GM19372 (cell line): ENCODE results near the gene SNRPA1.

Source experiments
- ATAC-seq: cut with Tn5 transposase; IDR thresholded peaks from one replicate; pipeline ENCODE4 v1.9.1; 2021; ENCODE audit warnings: mild to moderate bottlenecking, low read depth, moderate library complexity; ENCODE audit not compliant: unreplicated experiment

Gene SNRPA1

DNA sequence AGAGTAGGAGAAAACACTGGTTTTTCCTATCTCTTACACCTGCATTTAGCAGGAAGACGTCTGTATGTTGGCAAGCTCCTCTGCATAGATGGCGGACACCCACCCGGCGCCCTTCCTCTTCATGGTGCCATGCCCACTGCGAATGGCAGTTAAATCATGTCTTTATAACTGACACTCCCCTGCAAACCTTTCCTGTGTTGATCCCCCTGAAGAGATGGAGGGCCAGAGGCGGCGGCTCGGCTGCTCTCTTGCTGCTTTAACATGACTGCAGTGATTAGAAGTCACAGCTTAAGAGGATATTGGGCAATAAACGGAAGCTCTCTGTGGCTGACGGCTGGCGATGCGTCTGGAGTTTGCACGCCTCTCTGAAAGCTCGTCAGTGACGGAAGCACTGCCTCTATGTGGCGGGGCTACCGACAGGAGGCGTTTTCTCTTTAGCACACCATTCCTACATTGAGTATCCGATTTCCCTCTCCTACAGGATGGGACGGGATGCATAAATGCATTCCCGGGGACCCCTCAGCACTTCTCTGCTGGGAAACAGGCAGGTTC is 25.5 kb upstream of the SNRPA1 start:
- ATAC-seq: no peak

DNA sequence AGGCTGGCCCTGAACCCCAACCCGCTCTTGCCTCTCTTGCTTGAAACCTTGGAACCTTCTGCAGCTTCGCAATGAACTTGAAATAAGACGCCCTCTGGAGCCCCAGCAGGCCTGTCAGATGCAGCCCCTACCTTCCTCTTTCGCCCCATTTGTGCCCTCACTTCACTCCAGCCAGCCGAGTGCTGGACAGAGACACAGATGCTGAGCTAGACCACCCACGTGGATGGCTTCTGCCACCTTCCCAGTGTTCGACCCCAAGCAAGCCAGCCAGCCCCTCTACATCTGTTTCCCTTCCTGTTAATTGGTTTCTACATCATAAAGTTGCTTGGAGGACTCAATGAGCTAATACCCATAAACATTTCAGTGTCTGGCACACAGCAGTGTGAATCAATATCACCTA is 23.8 kb upstream of the SNRPA1 start:
- ATAC-seq: no peak

DNA sequence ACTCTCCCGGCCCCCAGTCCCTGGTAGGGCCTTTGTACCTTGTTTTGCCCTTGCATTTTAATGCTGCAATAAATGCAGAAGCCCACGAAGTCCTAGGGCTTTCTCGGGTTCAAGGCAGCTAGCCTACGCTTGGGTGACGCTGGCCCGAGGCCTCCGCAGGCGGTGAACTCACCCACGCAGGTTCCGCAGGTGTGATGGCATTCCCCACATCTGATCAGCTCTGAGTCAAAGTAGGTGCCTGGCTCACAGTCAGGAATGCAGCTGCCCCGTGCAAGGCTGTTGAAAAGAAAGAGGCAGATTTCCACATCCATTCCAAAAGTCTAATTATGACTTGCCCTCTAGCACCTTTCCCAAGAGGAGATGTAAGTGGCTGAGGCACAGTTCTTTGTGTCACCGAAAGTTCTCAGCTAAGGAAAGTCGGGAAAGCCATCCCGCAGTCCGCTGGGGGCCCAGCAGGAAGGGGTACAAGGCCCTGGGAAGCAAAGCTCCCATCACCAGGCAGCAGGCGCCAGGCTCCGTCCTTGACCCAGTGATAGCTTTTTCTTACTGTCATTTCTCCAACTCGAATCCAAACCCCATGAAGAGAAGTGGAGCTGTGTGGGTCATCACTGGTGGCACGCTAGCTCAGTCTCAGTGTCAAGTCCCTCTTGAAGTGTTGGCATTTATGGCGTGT is 23.2 kb upstream of the SNRPA1 start:
- ATAC-seq: no peak

DNA sequence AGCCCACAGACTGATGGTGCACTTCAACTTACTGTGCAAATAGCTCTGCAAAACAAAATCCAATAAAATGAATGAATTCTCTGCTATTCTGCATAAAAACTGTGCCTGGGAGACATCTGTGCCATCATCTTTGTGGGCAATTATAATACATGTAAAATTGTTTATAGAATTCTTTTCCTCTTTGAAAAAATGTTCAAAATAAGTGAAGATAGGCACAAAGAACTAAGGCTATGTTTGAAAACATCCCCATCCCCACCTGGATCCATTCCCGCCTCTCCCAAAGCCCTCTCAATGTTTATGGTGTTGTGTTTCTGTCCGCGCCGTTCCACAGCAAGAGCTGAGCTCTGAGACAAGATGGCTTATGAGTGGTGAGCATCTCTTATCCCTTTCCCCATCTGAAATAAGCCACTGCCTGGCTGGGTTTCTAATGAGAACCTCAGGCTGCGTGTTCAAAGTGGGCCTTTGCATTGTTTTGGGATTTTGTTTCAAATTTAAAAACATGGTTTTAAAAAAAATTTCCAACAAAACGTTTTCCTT is 22.4 kb upstream of the SNRPA1 start:
- ATAC-seq: no peak

DNA sequence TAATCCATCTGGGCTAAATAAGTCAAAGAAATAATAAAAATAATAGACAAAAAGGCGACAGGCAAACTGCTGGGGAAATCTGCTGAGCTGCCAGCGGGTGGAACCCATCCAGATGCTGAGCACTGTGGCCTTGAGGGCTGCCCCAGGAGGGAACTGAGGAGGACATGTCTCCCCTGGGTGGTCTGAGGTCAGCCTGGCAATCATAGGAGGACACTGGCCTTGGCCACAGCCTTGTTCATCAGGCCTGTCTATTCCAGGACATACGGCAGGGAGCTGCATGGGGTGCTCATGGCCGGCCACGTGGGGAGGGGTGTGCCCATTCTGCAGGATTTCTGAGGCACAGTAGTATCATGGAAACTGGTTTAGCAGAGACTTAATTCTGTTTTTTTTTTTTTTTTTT is 21.5 kb upstream of the SNRPA1 start:
- no peak for ATAC-seq

DNA sequence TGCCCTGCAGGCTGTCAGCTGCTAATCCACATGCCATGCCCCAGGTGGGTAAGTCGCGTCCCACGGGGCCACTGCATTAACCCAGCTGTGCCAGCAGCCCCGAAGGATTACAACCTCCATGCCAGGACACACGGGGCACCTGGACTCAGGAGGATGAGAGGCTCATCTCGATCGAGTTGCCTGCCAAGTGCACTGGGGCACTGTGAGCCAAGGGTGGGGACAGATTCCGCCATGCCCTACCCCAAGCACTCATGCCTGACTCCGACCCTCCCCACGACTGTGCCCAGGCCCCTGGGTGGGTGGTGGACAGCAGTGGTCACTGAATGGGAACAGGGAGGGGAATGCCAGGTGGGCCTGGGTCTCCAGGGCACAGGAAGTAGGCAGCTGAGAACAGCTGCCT is 20.7 kb upstream of the SNRPA1 start:
- ATAC-seq: no peak

DNA sequence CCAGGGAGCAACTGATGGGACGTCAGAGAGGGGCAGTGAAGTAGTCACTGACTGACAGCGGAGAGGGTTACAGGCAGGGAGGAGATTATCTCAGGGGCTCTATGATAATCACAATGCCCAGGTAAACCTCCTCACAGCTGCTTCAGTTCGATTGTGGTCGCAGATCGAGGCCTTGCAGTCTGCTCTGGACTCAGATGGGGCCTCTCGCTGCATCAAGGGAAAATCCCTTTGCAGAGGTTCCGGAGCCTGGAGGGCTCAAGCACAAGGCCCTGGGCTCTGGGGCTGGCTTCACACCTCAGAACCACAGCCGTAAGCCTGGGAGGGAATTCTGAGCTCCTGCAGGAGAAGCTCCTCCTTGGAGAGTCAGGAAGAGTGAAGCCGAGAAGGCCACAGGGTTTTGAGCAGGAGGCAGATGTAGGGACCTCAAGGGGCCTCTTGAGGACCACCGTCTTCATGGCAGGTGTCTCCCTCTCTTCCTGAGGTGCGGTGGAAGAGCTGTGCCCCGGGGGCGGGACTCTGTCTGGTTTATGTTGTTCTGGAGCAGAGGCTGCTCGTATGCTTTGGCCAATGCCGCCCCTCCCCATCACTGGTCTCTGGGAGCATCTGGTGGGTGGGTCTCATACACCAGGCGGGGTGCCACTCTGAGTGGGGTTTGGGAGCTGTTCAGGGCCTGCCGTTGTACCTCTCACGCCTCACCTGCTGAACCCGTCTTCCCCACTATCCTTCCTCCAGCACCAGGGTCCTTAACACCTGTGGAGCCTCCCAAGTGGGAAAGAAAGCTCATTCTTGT is 19.5 kb upstream of the SNRPA1 start:
- no peak for ATAC-seq

DNA sequence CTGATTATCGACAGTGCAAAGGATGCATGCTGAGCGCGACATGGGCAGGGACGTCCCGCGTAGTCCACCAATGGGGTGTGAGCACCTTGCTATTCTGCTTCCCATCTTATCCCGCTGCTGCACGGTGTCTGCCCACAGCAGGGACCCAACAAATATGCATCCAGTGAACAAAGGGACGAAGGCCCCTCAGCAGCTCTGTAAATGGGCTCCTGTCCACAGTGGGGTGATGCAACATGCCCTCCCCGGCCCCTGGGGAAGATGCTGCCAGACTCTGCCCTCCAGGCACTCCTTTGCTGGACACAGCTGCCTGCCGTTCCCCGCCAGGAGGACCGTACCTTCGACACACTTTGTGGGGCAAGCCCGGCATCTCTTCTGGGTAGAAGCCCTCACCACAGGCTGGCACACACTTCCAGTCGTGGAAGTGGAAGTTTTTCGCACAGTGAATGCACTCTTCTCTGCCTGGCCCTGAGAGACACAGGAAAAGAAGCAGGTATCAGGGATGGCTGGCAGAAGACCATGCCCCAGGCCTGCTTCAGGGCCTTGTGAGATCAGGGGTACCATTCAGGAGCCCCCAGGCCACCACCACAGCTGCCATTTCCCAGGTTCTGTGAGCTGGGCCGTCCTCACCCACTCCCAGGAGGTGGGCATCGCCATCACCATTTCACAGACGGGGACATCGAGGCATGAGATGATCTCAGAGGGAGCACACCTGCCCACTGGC is 18.2 kb upstream of the SNRPA1 start:
- ATAC-seq: no peak

DNA sequence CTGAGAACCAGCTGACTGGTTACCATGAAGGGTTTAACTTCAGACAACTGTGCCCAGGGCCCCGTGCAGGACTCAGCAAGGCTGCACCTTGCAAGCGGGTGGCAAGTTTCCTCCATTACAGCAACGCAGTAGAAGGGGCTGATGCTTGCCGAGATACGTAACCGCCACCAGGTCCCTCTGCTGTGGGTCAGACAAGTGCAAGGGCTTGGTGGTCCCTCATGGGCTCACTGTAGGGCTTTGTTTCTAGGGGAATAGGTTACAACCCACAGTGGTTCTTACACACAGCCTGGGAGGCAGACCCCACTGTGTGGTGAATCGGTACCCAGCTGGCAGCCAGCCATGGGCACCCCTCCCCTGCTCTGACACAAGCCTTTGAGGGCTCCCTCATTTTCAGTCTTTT is 15.5 kb upstream of the SNRPA1 start:
- no peak for ATAC-seq

DNA sequence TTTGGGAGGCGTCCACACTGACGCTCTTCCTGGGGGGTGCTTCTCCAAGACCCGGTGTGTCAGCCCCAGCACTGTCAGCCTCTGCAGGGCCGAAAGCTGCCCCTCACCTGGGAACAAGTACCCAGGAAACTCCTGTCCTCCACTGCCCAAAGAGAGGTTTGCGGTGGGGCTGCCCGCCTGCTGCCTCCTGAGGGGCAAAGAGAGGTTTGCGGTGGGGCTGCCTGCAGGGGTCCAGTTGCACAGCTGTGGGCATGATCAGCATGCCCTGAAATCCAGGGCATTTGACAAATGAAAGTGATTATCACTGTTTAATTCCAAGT is 15.1 kb upstream of the SNRPA1 start:
- no peak for ATAC-seq

DNA sequence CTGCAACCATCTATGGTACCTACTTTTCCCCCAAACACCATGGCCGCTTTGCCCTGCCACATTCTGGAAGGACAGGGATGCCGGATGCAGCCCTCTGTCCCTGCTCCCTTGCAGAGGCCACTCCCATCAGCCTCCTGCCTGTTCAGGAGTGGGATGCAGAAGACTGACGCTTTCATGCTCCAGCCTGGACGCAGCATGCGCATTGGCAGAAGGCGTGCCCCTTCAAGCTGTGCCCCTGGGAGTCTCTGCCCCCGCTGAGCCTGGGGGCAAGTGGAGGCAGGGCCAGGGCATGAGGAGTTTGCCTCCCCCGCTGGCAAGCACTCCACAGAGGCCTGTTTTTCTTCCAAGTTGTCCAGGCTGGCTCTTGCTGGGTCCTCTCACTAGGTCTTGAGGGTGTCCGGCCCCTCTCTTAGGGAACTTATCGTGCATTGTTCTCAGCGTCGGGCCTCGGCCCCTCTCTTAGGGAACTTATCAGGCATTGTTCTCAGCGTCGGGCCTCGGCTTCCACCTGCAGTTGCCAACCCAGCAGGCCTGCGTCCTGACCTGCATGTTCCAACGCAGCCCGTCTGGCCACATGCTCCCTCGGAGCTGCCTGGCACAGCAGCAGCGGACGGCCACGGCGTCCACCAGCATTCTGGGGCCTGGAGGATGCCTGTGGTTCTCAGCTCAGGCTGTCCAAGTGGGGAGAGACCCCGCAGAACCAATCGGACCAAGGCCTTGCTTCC is 14.6 kb upstream of the SNRPA1 start:
- ATAC-seq: no peak

DNA sequence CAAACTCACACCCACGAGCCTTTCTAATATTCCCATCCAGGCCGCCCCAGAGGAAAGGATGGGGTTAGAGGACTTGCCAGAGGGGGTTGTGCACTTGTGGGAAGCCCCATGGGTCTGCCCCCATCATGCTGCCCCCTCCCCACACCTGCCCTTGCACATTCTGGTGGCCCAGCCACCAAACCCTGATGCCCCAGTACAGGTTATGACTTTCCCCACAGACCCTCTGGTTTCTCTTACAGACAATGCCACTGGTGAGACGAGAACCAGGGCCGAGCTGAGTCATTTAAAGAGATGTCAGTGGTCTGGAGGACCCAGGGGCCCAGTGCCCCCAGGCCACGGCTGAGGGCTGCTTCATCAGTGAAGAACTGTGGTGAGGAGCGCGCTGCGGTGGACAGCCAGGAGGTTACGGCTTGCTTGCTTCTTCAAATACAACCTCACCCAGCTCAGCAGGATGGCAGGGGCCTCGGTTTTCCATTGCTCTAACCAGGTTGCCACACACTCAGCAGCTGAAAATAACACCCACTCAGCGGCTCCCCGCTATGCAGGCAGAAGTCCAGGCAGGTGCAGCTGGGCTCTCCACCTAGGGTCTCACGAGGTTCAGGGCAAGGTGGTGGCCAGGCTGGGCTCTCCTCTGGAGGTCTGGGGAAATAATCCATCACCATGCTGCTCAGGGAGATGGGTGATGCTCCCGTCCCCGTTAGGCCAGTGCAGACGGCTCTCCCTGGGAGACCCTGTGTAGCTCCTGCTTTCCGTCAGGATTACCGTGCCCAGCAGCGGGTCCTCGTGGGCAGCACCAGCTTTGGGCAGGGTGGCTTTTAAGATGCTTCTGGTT is 13.8 kb upstream of the SNRPA1 start:
- no peak for ATAC-seq

DNA sequence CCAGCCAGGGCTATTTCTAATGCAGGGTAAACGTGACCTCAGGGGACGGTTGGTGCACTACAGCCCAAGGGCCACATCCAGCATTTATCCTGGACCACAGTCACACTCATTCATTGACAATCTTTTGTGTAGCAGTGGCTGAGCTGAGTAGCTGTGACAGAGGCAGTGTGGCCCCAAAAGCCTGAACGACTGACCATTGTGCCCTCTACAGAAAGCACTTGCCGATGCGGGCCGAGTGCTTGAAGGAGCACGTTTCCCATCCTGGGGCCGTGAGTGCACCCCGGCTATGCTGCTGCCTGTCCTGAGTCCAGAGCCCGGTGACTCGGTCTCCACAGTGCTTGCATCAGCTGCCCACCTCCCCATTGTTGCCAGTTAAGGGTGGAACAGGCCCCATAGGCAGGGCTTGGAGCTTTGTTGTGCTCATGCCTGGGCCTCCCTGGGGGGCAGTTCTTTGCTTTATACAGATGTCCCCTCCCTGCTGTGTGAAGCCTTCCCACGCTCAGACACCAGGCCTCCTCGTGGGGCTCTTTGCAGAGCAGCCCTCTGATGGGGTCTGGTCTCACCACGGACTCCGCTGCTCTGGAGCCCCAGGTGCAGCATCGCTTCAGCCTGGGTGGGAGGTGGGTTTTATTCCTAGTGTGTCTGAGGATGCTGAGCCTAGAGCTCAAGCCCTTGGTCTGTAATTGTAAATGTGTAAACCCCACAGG is 13.0 kb upstream of the SNRPA1 start:
- ATAC-seq: no peak

DNA sequence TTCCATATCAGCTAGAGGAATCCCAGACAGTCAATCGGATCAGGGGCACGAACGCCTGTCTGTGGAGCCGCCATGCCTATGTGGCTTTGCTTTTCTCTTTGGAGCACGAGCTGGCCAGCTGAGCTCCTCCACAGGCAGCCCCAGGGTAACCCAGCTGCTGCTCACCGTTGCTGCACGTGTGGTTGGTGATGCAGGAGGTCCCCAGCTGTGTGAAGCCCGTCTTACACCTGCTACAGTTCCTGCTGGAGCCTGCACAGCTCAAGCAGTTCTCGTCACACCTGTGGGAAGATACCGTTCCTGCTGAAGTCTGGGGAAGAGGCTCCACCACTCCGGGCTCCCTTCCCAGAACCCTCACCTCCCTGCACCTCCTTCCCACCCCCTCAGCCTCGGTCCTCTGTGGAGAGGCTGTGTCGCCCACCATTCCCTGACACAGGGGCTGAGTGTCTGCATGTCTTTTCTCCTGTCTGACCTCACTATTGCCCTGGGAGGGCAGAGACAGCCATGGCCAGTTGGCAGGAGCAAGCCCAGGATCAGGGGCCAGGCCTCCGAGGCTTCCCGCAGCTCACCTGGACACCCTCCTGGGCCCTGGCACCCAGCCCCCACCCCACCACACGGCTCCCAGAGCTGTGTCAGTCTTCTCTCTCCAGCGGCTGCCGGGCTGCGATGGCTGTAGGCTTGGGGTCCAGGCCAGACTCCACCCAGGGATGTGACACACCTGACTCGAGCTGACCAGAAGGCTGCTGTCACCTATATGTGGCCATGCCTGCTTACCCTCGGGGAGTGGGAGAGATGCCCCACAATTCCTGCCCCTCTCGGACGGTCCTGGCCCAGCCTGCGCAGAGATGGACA is 12.2 kb upstream of the SNRPA1 start:
- no peak for ATAC-seq

DNA sequence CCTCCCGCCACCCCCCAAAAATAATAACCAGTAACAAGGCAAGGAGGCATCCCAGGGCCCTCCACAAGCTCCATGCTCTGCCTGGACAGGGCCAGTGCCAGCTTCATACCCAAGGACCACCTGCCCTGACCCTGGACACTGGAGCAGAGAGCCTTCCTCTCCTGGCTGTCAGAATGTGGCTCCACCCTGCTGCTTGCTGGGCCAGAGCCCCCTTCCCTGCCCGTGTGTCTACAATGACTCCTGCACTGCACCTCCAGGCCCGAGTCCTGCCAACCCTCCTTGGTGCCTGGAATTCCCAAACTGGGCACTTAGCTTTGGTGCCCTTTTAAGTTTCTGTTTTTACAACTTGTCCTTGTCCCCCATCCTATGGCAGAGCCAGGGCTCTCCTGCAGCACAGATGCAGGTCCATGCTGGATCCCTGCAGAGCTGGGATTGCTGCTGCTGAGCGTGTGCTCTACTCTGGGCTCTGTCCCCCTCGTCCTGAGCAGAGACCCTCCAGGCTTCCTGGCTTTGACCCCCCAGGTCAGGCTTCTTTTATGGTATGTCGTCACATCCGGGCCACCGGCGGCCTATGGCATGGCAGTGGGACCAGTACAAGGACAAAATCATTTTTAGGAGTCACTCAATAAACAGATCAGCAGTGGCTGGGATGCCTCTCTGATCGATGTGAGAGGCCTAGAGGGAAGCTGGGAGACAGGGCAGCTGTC is 11.4 kb upstream of the SNRPA1 start:
- no peak for ATAC-seq

DNA sequence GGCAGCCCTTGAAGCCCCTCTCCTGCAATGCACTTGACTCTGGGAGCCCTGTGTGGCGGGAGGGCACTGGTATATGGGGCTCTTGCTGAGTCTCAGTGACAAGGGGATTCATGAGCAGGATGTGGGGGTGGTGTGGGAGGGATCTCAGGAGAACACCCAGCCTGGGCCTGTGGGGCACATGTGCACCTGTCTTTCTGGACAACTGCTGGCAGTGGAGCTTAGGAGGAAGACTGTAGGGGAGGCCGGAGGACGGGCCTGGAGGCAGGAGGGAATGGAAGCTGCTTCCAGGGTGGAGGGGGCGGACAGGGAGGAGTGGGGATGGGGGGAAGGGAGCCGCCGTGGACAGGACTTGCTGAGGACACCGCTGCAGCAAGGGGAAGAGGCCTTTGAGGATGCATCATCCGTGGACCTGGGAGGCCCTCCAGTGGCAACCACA is 10.8 kb upstream of the SNRPA1 start:
- ATAC-seq: no peak

DNA sequence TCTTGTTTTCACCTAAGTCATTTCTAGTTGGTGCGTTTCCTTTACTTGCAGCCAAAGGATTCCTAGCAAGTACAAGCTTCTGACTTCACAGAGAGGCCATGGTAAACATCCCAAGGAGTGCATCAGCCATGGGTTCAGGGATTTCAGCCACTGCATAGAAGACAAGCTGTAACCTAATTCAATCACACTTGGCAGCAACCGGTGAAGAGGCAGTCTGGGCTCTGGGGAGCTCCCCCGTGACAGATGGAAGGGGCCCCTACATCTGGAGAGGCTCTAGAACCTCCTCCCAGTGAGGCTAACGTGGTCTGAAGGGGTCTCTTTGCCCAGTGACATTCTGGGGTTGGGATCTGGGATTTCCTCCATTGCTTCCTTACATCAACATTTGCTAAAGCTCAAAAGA is 8.4 kb upstream of the SNRPA1 start:
- ATAC-seq: no peak
